ENCODE data around the gene DDX6. TPM values are rescaled to one million over a fixed set of nuclear protein-coding genes. Genes with fewer than 3 reads are reported as not detected.

DDX6 gene
- total and polyA plus RNA-seq, 2 of the 8 experiments (the other 6 are each of a cell fraction or from before 2014, with no cell fraction given), result 29.8 to 181 TPM

- TF ChIP-seq RNF2 (IDR thresholded peaks at IDR 0.05; ENCODE audit: borderline replicate concordance, low read depth, low read length, missing control alignments, poor library complexity, severe bottlenecking) (no peak), BRCA1 (IDR thresholded peaks at IDR 0.05; ENCODE audit: low read depth, low read length) (no peak)
Observed at GRCh38 chr11:118791111-118791960, at the start of gene DDX6 (continued).
